ENCODE data around the gene EXOC4. TPM values are rescaled to one million over a fixed set of nuclear protein-coding genes. Genes with fewer than 3 reads are reported as not detected.
"Not testable (repeated sequence)": the region's sequence is repeated elsewhere in the genome, so short reads cannot be mapped to it uniquely, and the experiment has no call there.

Gene EXOC4
- total RNA-seq, 1 donor from 2014 or later, result 30.8 TPM

- no peak for DNase-seq (ENCODE audit: low spot score)
- intact Hi-C loops (cut with DNase I), result no loop called here
Measured at GRCh38 chr7:133748443-133749407, 495.8 kb downstream of the EXOC4 start.

- DNase-seq (ENCODE audit: low spot score), result no peak
- intact Hi-C loops (cut with DNase I), result no loop called here
Measured at GRCh38 chr7:133750287-133750686, 497.4 kb downstream of the EXOC4 start.

GRCh38 chr7:133751079-133751478 is 498.2 kb downstream of the EXOC4 start:
- DNase-seq (ENCODE audit: low spot score), result no peak
- intact Hi-C loops (cut with DNase I), result no loop called here

- no peak for DNase-seq (ENCODE audit: low spot score)
- intact Hi-C loops (cut with DNase I), result no loop called here
Measured at GRCh38 chr7:133753513-133753912, 500.6 kb downstream of the EXOC4 start.

- intact Hi-C loops (cut with DNase I), result no loop called here
Measured at GRCh38 chr7:133754708-133755107, 501.8 kb downstream of the EXOC4 start.

GRCh38 chr7:133755901-133756300 is 503.0 kb downstream of the EXOC4 start:
- no peak for DNase-seq (ENCODE audit: low spot score)
- intact Hi-C loops (cut with DNase I), result no loop called here

More at GRCh38 chr7:133754708-133755107, 501.8 kb downstream of the EXOC4 start:
- no peak for DNase-seq (ENCODE audit: low spot score)

- no peak for DNase-seq (ENCODE audit: low spot score)
- intact Hi-C loops (cut with DNase I), result no loop called here
Measured at GRCh38 chr7:133761443-133761842, 508.6 kb downstream of the EXOC4 start.

GRCh38 chr7:133763076-133763640 is 510.3 kb downstream of the EXOC4 start:
- DNase-seq (ENCODE audit: low spot score), result no peak
- intact Hi-C loops (cut with DNase I), result no loop called here

GRCh38 chr7:133769668-133770067 is 516.8 kb downstream of the EXOC4 start:
- no peak for DNase-seq (ENCODE audit: low spot score)
- intact Hi-C loops (cut with DNase I), result no loop called here

- intact Hi-C loops (cut with DNase I), result no loop called here
- no peak for DNase-seq (ENCODE audit: low spot score)
Measured at GRCh38 chr7:133770863-133771492, 518.1 kb downstream of the EXOC4 start.

GRCh38 chr7:133771788-133772419 is 519.0 kb downstream of the EXOC4 start:
- intact Hi-C loops (cut with DNase I), result no loop called here
- no peak for DNase-seq (ENCODE audit: low spot score)

GRCh38 chr7:133773601-133774000 is 520.7 kb downstream of the EXOC4 start:
- intact Hi-C loops (cut with DNase I), result no loop called here
- DNase-seq (ENCODE audit: low spot score), result no peak

GRCh38 chr7:133775201-133775600 is 522.3 kb downstream of the EXOC4 start:
- DNase-seq (ENCODE audit: low spot score), result no peak
- intact Hi-C loops (cut with DNase I), result no loop called here

- no peak for DNase-seq (ENCODE audit: low spot score)
- intact Hi-C loops (cut with DNase I), result no loop called here
Measured at GRCh38 chr7:133776266-133776665, 523.4 kb downstream of the EXOC4 start.

- intact Hi-C loops (cut with DNase I), result no loop called here
- no peak for DNase-seq (ENCODE audit: low spot score)
Measured at GRCh38 chr7:133777701-133778100, 524.8 kb downstream of the EXOC4 start.

GRCh38 chr7:133778472-133778871 is 525.6 kb downstream of the EXOC4 start:
- intact Hi-C loops (cut with DNase I), result no loop called here
- DNase-seq (ENCODE audit: low spot score), result no peak

GRCh38 chr7:133779538-133779937 is 526.7 kb downstream of the EXOC4 start:
- intact Hi-C loops (cut with DNase I); DNase-seq (ENCODE audit: low spot score): not testable (repeated sequence)

GRCh38 chr7:133780912-133781311 is 528.0 kb downstream of the EXOC4 start:
- intact Hi-C loops (cut with DNase I), result no loop called here
- no peak for DNase-seq (ENCODE audit: low spot score)

- DNase-seq (ENCODE audit: low spot score), result no peak
- intact Hi-C loops (cut with DNase I), result no loop called here
Measured at GRCh38 chr7:133781486-133782090, 528.7 kb downstream of the EXOC4 start.

- DNase-seq (ENCODE audit: low spot score), result no peak
- intact Hi-C loops (cut with DNase I), result no loop called here
Measured at GRCh38 chr7:133782470-133782869, 529.6 kb downstream of the EXOC4 start.
